HK-2 (cell line): ENCODE results near the gene MDFIC.

ENCODE experiments used
- DNase-seq: peaks from one replicate; pipeline ENCODE4 v3.0.0-alpha.2; 2018; ENCODE audit not compliant: unreplicated experiment

MDFIC gene

DNA sequence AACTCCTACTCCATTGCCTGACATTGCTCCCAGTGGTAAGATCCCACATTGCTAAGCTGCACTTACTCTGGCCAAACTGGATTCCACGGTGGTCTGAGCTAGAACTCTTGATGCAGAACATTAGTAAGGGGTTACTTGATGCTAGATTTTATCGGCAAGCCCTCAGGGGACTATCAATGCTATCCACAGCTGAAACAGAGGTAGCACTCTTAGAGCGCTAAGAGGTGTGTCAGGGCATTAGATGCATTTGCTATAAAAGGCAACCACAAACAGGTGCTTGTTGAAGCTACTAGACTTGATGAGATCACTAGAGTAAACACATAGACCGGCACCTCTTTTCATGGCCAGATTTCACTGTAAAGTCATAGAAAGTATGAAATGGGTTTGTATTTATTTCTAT is 116.3 kb downstream of the MDFIC start:
- no peak for DNase-seq

GRCh38 chr7:115040057-115040456 is 118.2 kb downstream of the MDFIC start:
- no peak for DNase-seq

DNA sequence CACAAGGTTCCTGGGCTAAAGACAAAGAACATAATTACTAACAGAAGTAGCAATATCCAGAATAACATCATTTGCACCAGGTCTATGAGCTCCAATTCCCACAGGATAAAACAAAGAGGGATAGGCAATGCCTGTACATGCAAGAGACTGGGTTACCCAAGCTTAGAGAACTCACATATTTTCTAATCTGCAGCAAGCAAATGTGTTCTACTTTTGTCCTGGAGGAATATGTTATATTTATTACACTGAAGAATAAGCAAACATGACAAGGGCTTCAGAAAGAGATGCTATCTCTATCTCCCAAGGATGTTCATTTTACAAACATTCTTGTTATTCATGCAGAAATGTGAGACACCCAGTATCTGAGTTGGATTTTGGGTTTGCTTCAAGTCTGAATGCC is 118.6 kb downstream of the MDFIC start:
- no peak for DNase-seq

DNA sequence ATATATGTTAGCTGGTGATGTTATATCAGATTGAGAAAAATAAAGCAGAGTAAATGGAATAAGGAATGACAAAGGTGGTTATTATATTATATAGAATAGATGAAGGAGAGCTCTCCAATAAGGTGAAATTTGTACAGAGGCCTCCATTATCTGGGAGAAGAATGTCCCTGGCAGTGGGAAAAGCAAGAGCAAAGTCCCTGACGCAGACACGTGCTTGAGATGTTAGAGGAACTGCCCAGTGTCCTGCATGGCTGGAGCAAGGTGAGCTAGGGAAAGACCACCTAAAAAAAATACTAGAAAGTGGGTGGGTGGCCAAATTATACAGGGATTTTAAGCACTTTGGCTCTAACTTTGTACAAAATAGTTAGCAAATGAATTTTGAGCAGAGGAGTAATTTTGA is 120.7 kb downstream of the MDFIC start:
- no peak for DNase-seq

DNA sequence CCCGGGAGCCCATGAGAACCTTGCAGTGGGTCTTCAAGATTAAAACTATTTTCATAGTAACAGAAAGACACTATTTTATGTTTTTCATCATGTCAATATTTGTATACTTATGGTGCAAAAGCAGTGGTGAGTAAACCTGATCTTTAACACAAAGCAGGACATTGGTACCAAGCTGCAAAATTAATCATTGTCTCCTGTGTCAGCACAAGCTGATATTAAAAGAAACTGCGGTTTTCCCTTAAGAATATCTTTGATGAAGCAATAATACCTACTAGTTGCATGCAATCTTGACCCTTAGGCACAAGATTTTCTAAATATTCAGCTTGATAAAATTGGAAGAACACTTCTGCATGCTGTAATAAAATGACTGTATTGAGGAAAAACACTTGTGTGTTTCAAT is 121.7 kb downstream of the MDFIC start:
- no peak for DNase-seq

GRCh38 chr7:115044224-115044623 is 122.3 kb downstream of the MDFIC start:
- DNase-seq: no peak

GRCh38 chr7:115047958-115048720 is 126.2 kb downstream of the MDFIC start:
- DNase-seq: no peak

GRCh38 chr7:115052706-115053105 is 130.8 kb downstream of the MDFIC start:
- DNase-seq: no peak

DNA sequence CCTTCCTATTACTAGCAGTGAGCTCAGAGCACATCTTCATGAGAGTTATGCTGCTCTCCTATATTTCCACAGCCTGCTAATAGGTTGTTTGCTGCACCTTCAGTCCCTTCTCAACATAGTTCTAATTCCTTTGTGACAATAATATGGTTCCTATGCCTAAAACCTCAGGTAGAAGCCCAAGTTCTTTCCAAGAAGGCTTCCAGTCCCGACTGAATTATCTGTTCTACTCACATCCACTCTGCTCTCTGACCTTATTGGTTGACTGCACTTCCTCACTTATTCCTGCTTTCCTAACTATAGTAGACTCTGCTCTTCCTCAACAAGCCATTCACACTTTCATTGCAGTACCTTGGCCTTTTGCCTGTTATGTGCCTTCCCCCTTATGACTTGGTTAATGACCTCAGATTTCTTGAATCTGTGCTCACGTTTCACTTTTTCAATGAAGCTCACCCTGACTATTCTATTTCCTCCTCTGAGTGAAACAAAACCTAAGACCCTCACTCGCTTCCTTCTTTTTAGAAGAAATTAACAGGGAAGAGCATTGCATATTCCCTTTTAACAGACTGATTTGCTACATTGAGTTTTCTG is 132.7 kb downstream of the MDFIC start:
- no peak for DNase-seq

- DNase-seq: no peak
Measured at GRCh38 chr7:115056019-115056418, 134.1 kb downstream of the MDFIC start.

DNA sequence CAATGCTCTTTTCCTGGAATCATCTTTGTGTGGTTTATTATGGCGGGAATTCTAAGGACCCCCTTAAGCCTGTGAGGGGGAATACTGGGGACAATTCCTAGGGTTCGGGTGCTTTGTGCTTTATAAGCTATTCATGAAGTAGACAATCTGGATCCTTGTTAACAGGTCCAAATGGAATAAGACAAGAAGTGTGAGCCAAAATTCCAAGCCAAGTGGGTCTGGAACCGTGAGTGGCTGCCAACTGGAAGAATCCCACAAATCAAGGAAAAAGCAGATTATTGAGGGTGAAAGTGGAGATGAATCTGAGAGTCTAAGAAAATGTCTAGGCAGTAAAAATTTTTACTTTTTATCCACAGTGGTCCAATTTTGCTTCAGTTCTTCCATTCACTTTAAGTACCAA is 136.8 kb downstream of the MDFIC start:
- no peak for DNase-seq

DNA sequence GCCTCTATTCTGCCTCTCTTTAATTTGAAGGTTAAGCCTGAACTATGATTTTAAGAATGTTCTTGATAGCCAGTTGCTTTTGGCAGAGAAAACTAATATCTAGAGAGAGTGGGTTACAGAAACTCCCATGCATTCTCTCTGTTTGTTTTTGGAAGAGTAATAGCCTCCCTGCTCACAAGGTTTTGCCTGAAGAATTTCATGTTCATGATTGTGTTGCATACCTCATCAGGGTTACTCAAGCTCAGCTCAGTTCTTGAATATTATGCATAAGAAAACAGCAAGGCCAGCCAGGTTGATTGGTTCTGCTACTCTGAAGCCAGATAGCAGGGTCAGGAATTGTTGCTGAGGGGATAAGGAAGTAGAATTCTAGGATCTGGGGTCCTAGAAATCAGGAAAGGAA is 137.4 kb downstream of the MDFIC start:
- no peak for DNase-seq

DNA sequence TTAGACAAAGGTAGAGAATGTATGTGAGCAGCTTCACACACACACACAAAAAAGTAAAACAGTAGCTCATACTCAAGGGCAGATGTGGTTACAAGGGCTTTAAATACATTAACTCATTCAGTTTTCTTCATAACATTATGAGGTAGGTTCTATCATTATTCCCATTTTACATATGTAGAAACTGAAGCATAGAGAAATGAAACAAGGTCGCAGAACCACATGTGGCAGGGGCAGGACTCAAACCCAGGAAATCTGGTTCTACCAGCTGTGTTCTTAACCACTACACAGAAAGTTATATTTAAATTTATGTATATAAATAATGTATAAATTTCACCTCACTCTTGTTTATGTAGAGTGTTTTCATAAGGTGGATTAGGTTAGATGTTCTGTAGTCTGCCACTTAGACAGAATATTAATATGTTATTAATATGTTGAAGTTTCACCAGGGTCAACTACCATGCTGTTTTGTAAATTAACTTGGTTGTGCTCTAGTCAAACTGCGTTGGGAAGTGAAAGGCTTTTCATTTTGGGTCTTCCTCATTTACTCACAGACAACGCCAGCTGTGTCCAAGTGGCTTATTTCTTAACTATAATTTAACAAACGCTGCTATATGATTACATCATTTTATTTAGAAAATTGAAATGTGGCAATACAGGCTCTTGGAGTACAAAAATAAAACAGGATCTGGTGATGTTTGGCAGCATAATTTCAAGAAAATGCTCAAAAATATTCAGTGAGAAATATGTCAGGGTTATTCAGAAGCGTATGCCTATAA is 138.4 kb downstream of the MDFIC start:
- DNase-seq: no peak

GRCh38 chr7:115066050-115066449 is 144.2 kb downstream of the MDFIC start:
- DNase-seq: no peak

DNA sequence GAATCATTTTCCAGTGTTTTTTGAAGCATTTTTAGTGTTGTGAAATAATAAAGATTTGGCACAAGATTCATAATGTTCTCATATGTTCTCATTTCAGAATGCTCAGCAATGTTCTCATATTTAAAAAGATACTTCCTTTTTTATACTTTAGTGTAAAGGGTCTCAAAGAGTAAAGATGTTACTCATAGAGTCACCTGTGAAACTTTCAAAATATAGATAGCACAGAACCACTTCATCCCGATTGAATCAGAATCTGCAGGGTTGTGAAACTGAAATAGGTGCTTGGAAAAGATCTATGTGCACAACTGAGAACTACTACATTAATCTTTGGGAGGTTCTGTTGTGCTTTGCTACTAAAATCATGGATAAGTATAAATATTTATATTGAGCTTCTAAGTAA is 144.7 kb downstream of the MDFIC start:
- DNase-seq: no peak

DNA sequence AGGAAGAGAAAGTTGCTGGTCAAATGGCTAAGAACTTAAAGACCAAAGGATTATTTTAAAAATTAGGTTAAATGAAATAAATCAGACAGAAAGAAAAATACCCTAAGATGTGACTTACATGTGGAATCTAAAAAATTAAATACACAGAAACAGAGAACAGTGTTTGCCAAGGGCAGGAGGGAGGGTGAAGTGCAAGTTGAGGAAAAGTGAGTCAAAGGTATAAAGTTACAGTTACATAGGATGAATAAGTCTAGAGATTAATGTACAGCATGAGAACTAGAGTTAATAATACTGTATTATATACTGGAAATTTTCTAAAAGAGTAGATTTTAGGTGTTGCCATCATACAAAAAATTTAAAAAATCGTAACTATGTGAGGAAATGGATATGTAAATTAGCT is 146.3 kb downstream of the MDFIC start:
- DNase-seq: no peak
